NOMO-1 (cell line): ENCODE measurements around the gene ZNF681.
"Not testable (repeated sequence)": the region's sequence is repeated elsewhere in the genome, so short reads cannot be mapped to it uniquely, and the experiment has no call there.

Source experiments
- DNase-seq, 2 experiments: peaks; one replicate each; lab custom pipeline; 2025; ENCODE audit not compliant: unreplicated experiment in 2 of 2; lab: John Stamatoyannopoulos, UW

Gene ZNF681

DNA sequence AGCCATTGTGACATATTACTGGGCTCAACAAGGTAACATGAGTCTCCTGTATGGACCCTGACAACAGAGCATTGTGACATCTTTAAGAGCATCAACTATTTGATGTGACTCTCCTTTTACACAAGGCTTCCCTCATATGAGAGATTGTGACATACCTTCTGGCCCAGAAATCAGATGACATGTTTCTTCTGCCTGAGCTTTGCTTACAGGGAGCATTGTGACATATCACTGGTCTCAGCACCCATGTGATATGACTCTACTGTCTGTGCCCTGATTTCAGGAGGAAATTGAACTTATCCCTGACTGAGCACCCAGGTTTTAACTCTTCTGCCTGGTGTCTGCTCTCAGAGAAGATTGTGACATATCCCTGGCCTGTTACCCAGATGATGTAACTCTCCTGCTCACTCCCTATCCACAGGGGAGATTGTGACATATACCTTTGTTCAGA is 15.9 kb upstream of the ZNF681 start:
- DNase-seq, result no peak

DNA sequence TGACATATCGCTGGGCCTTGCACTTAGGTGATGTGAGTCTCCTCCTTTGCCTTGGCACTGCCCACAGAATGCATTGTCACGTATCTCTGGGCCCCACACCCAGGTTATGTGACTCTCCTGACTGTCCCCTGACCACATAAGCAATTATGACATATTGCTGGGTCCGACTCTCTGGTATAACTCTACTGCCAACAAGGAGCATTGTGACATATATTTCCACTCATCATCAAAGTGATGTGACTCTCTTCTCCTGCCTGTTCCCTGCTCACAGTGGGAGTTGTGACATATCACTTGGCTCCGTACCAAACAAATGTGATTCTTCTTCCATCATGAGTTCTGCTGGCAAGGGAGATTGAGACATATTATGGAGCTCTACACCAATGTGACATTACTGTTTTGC is 15.4 kb upstream of the ZNF681 start:
- DNase-seq, result no peak

DNA sequence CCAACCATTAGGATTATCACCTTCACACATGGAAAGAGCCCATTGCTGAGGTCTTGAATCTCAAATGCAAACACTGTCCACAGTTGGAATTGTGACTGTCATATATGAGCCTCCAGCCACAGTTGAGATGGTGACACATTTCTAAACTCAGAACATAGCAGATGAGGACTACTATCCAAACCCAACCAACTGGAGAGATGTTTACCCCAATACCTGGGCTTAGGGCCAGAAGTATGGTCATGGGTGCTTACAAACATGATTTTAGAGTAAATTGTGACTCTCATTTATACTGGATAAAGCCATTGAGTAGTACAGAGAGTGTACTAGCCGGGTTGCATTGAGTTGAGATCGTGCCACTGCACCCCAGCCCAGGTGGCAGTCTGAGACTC is 14.0 kb upstream of the ZNF681 start:
- DNase-seq, result no peak

DNA sequence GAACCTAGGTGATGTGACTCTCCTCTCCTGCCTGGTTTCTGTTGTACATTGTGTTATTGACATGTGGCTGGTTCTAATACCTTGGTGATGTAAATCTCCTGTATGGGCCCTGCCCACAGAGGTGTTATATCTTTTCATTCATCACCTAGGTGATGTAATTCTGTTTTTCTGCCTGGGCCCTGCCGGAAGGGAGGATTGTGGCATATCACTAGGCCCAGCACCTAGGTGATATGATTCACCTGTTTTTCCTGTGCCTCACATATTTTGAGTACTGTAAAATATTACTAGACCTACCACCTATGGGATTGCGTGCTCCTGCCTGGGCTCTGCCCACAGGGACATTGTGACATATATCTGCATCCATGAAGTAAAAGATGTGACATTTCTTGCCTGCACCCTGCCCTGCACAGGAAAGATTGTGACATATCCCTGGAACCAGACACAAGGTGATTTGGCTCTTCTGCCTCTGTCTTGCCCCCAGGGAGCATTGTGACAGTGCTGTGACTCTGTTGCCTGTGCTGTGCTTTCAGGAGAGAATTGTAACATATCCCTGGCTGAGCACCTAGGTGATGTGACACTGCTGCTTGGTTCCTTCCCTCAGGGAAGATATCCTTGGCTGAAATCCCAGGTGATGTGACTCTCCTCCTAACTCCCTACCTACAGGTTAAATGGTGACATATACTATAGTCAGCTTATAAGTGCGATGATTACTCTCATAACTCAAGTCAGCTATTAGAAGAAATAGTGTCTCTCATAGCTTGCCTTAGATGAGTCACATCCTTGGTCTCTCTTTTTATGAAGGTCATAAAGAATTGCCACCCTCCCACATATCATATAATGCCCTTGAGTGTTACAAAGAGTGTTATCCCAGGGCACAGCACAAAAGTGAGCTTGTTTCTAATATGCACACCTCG is 13.3 kb upstream of the ZNF681 start:
- no peak for DNase-seq

DNA sequence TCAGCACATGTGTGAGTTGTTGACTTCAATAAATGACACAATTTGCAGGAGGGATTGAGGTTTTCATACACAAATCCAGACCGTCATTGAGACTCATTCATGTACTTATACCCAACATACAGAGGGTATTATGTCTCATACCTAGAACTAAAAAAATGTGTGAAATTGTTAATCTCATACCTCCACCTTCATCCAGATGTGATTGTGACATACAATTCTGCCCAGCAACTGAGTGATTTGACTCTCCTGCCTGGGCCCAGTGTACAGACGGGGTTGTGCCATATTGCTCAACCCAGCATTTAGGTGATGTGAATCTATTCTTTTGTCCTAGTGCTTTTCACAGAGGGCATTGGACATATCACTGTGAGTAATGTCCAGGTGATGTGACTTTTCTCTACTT is 12.6 kb upstream of the ZNF681 start:
- no peak for DNase-seq

DNA sequence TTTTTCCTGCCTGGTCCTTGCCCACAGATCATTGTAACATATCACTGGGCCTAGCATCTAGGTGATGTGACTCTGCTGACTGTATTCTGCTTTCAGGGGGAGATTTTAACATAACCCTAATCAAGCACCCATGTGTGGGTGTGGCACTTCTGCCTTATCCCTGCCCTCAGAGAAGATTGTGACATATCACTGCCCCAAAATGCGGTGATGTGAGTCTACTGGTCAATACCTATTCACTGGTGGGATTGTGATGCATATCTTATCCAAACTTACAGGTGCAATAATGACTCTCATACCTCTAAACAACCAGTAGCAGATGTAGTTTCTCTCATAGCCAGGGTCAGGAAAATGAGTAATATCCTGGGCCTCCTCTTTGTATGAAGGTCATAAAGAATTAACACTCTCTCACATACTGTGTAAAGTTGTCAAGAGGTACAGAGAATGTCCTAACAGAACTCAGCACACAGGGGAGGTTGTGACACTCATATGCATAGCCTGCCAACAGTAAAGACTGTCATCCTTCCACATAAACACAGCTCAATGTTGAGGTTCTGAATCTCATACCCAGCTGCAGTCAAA is 12.1 kb upstream of the ZNF681 start:
- no peak for DNase-seq

DNA sequence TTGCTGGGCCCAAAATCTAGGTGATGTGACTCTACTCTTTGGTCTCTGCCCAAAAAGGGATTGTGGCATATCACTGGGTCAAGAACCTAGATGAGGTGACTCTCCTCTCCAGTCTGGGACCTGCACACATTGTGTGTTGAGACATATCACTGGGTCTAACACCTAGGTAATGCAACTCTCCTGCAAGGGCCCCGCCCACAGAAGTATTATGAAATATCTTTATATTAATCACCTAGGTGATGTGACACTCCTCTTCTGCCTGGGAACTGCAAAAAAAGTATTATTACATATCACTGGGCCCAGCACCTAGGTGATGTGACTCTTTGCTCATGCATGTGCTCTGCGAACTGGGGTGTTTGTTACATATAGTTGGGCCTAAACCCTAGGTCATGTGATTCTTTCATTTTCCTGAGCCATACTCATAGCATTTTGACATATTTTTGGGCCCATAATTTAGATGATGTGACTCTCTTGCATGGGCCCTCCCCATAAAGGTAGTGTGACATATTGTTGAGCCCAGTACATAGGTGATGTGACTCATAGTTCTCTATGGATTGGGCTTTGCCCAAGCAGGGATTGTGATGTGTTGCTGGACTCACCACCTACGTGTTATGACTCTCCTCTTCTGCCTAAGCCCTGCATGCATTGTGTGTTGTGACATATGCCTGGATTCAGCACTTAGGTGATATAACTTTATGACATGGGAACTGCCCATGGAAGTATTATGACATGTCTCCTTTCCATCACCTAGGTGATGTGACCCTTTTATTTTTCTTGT is 11.2 kb upstream of the ZNF681 start:
- DNase-seq, result no peak

DNA sequence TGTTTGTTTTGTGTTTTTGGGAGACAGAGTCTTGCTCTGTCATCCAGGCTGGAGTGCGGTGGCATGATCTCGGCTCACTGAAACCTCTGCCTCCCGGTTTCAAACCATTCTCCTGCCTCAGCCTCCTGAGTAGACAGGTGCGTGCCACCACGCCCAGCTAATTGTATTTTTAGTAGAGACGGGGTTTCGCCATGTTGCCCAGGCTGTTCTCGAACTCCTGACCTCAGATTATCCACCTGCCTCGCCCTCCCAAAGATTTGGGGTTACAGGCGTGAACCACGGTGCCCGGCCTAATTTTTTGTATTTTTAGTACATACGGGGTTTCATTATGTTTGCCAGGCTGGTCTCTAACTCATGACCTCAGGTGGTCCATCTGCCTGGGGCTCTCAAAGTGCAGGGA is 8.3 kb upstream of the ZNF681 start:
- no peak for DNase-seq

DNA sequence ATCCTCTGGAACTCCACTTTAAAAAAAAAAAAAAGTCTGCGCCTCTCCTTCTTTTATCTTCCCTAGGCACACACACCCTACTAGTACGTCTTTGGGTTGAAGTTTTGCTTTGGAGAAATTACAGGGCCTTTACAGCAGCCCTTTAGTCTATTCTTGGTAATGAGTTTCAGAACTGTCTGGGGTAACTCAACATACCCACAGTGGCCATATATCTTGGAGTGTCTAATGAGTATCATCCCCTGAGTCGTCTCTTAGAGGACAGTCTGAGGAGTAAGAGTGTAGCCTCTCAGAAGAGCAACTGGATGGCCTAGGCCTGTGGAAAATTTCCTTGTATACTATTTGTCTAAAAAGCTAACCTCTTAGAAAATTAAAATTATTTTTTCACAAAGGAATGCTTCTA is 6.1 kb upstream of the ZNF681 start:
- DNase-seq, result no peak

DNA sequence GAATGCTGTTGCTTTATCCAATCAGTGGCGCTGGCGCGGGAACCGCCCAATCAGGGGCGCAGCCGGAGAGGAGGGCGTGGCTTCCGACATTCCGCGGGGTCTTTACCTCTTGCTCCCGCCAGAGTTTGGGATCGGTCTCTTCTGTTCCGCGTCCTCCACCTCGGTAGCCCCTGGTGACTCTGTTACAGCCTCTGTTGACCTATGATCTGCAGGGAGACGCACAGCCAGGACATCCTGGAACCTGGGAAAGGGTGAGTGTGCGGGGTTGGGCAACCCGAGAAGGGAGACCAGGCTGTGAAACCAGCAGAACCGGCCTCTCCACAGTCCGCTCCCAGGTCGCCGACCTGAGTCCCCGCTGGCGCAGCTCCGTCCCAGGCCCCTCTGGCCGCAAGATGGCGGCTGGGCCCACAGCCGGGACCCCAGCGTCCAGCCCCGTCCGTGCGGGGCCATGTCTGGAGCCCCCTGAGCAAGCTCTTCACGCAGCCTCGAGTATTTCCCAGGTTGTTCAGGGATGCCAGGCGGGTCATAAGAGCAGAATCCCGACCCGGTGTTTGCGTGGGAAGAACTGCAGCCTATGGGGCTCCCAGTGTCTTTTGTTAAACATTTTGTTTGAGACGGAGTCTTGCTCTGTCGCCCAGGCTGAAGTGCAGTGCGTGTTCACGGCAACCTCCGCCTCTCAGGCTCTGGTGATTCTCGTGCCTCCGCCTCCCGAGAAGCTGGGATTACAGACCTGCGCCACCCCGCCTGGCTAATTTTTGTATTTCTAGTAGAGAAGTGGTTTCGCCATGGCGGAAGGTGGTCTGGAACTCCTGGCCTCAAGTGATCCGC is 4.4 kb upstream of the ZNF681 start:
- DNase-seq, result no peak

DNA sequence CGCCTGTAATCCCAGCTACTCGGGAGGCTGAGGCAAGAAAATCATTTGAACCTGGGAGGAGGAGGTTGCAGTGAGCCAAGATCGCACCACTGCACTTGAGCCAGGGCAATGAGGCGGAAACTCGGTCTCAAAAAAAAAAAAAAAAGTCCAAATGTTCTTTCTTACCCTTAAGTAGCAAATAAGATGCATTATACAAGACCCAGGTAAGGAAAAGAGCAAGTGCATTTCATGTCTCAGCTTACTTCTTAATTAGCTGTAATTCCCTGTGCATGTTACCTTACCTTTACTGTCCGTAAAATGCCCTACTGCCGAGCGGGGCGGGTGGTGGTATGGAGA is 3.8 kb upstream of the ZNF681 start:
- no peak for DNase-seq

DNA sequence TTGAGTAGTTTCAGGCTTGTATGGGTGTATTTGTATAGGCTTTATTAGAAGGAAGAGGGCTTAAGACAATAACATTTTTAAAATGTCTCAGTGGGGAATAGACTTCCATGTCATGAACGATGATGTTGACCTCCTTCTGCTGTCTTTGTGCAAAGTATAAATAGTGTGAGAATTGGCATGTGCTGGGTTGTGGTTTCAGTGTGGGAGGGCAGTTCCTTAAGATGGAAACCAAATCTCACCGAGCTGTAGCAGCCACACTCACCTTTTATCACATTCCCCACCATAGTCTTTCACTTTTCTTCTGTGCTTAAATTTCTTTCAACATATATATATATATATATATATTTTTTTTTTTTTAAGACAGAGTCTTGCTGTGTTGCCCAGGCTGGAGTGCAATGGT is 1.6 kb upstream of the ZNF681 start:
- DNase-seq, result not testable (repeated sequence)

DNA sequence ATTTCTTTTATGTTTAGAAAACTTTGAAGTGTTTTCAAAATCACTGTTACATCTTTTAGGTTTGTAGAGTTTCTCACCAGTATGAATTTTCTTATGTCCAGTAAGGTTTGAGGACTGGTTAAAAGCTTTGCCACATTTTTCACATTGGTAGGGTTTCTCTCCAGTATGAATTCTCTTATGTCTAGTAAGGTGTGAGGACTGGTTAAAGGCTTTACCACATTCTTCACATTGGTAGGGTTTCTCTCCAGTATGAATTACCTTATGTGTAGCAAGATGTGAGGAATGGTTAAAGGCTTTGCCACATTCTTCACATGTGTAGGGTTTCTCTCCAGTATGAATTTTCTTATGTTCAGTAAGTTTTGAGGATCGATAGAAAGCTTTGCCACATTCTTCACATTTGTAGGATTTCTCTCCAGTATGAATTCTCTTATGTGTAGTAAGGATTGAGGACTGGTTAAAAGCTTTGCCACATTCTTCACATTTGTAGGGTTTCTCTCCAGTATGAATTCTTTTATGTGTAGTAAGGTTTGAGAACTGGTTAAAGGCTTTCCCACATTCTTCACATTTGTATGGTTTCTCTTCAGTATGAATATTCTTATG is 15.0 kb downstream of the ZNF681 start:
- DNase-seq, result not testable (repeated sequence)

DNA sequence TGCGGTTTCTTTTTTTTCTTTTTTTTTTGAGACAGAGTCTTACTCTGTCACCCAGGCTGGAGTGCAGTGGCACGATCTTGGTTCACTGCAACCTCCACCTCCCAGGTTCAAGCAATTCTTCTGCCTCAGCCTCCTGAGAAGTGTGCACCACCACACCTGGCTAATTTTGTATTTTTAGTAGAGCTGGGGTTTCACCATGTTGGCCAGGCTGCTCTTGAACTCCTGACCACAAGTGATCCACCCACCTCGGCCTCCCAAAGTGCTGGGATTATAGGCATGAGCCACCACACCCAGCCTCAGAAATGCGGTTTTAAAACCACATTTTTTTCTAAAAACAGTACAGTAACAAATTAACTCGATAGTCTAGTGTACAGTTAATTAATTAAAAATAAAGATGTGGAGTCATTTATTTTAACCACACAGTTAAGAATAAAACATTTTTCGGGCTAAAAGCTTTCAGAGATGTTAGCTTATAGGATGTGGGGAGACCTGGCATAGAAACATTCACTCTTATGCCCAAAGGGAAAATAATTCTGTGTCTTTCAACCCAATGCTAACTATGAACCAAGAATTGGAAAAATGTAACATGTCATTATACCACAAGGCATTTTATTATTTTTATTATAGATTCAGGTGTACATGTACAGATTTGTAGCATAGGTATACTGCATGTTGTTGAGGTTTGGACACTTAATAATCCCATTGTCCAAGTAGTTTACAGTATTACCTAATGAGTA is 27.8 kb downstream of the ZNF681 start:
- DNase-seq, result not testable (repeated sequence)

DNA sequence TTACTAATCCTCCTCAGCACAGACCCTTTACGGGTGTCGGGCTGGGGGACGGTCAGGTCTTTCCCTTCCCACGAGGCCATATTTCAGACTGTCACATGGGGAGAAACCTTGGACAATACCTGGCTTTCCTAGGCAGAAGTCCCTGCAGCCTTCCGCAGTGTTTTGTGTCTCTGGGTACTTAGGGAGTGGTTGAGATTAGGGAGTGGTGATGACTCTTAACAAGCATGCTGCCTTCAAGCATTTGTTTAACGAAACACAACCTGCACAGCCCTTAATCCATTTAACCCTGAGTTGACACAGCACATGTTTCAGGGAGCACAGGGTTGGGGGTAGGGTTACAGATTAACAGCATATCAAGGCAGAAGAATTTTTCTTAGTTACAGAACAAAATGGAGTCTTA is 34.5 kb downstream of the ZNF681 start:
- DNase-seq, result not testable (repeated sequence)

DNA sequence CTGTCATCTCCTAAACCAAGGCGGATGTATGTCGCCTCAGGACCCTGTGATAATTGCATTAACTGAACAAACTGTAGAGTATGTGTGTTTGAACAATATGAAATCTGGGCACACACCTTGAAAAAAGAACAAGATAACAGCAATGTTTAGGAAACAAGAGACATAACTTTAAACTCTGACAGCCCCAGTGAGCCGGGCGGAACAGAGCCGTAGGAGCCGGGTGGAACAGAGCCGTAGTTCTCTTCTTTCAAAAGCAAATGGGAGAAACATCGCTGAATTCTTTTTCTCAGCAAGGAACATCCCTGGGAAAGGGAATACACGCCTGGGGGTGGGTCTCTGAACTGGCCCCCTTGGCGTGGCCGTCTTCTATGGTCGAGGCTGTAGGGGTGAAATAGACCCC is 39.9 kb downstream of the ZNF681 start:
- DNase-seq, result no peak

DNA sequence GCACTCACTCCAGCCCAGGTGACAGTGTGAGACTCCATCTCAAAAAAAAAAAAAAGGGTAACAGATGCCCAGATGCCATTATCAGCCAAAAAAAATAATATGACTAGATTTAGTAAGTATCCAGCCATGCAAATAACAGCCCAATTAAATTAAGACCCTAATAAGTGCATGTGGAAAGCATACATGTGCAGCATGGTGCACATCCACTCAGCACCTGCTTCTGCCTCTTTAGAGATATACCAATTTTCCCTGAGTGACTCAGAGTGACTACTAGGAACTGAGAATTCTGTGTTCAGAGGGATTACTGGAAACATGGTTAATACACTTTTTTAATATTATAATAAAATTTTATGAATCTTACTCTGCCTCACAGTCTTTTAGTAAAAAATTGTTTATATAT is 41.9 kb downstream of the ZNF681 start:
- DNase-seq, result no peak

DNA sequence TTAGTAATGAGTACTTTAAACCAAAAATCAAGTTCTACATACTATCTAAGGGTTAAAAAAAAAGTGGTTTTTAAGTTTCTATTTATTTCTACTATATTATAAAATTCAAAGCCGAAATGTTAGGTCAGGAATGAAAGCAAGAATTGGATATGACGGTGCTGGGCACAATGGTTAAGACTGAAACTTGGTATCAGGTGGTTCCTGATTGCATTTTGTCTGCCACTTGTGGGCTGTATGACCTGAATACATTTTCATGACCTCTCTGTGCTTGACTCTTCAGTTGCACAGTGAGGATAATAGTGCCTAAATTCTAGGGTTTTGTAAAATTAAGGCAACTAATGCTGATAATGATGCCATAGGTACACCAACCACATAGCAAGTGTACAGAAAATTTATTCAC is 49.3 kb downstream of the ZNF681 start:
- no peak for DNase-seq

DNA sequence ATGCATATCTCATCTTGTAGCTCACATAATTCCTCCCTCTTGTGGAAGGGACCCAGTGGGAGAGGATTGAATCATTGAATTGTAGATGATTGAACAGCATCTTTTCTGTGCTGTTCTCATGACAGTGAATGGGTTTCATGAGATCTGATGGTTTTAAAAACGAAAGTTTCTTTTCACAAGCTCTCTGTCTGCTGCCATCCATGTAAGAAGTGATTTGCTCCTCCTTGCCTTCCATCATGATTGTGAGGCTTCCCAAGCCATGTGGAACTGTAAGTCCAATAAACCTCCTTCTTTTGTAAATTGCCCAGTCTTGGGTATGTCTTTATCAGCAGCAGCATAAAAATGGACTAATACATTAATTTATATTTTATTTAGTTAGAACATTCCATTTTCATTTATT is 52.0 kb downstream of the ZNF681 start:
- no peak for DNase-seq

DNA sequence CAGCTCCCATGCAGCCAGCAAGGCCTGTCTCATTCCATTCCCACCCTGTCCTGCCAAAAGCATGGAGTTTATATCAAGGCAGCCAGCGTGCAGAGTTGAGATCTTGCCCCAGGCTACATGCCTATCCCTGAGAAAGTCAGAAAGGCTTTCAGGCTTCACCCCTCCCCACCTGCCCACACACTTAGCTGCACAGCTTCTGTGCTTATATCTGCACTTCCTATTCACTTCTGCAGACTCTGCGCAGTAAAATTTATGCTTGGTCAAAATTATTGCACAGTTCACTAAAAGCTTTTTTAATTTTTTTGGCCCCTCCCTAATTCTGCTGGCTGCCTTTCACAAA is 59.2 kb downstream of the ZNF681 start:
- DNase-seq, result no peak
